HepG2 (cell line): ENCODE measurements around the gene BRSK2. TPM values are rescaled to one million over a fixed set of nuclear protein-coding genes. Genes with fewer than 3 reads are reported as not detected.

Source experiments
- BCLAF1 ChIP-seq: fragments of 450-650 bp; IDR thresholded peaks from 2 replicates; pipeline ENCODE4 v1.6.1; 2017; ENCODE audit warnings: mild to moderate bottlenecking
- CREM ChIP-seq, 2 experiments: sonication (generic) in 1 of 2; formaldehyde crosslinking in 1 of 2; IDR thresholded peaks; 2 replicates each; pipeline versions ENCODE4 v1.4.0 to v1.6.1; 2016 to 2020; ENCODE audit warnings: antibody characterized with exemption in 1 of 2, mild to moderate bottlenecking in 1 of 2, missing genetic modification reagents in 1 of 2
- DBP ChIP-seq: sonication (generic); formaldehyde crosslinking; IDR thresholded peaks from 2 replicates; pipeline ENCODE4 v1.4.0; 2020; ENCODE audit warnings: missing genetic modification reagents; ENCODE audit errors: not compliant biosample characterization
- DMTF1 ChIP-seq: sonication (generic); formaldehyde crosslinking; IDR thresholded peaks from 2 replicates; pipeline ENCODE4 v1.4.0; 2020; ENCODE audit warnings: mild to moderate bottlenecking, missing genetic modification reagents
- DR1 ChIP-seq: sonication (generic); formaldehyde crosslinking; IDR thresholded peaks from 2 replicates; pipeline ENCODE4 v1.8.0; 2021; ENCODE audit warnings: mild to moderate bottlenecking, missing genetic modification reagents, inconsistent platforms
- HES4 ChIP-seq: sonication (generic); formaldehyde crosslinking; IDR thresholded peaks from 2 replicates; pipeline ENCODE4 v1.9.0; 2021; ENCODE audit warnings: mild to moderate bottlenecking, missing genetic modification reagents, borderline replicate concordance
- JDP2 ChIP-seq: sonication (generic); formaldehyde crosslinking; IDR thresholded peaks from 2 replicates; pipeline ENCODE4 v1.8.1; 2022; ENCODE audit warnings: missing genetic modification reagents, borderline replicate concordance
- SCMH1 ChIP-seq: sonication (generic); formaldehyde crosslinking; IDR thresholded peaks from 2 replicates; pipeline ENCODE4 v1.9.0; 2021; ENCODE audit warnings: missing genetic modification reagents, mild to moderate bottlenecking, borderline replicate concordance
- ZBTB44 ChIP-seq: sonication (generic); formaldehyde crosslinking; IDR thresholded peaks from 2 replicates; pipeline ENCODE4 v1.4.0; 2020; ENCODE audit warnings: missing genetic modification reagents
- ZNF264 ChIP-seq: sonication (generic); formaldehyde crosslinking; IDR thresholded peaks from 2 replicates; pipeline ENCODE4 v1.4.0; 2020; ENCODE audit warnings: missing genetic modification reagents
- ZNF740 ChIP-seq: sonication (generic); formaldehyde crosslinking; IDR thresholded peaks from 2 replicates; pipeline ENCODE4 v1.4.0; 2020; ENCODE audit warnings: missing genetic modification reagents
- polyA plus RNA-seq, 8 experiments: library from polyadenylated mRNA; depleted of rRNA in 3 of 8; stranded (reverse) in 7 of 8; unstranded in 1 of 8; fragments of >200 nt; fragmentation: Illumina TruSeq in 4 of 8; extraction: Trizol in 4 of 8; gene quantifications; 2 replicates each; pipeline versions ENCODE4 v1.2.1 to v1.2.3, GENCODE V29; 2011 to 2016; ENCODE audit warnings: low read depth in 4 of 8, missing spikeins in 1 of 8, mixed read lengths in 1 of 8; ENCODE audit not compliant: insufficient read depth in 1 of 8
- total RNA-seq, 5 experiments: library from RNA; depleted of rRNA; stranded (reverse); fragments of >200 nt; fragmentation: Illumina TruSeq; extraction: Trizol; gene quantifications; 2 replicates each; pipeline ENCODE4 v1.2.3, GENCODE V29; 2016; ENCODE audit warnings: low read depth in 1 of 5

The BRSK2 gene
- total and polyA plus RNA-seq, 2 of the 13 experiments (the other 11 are each of a cell fraction or from before 2014, with no cell fraction given) = 0.74 to 1.1 TPM

- TF ChIP-seq DBP (CRISPR knock-in tag) (no peak), ZNF740 (CRISPR knock-in tag) (no peak), JDP2 (CRISPR knock-in tag) (no peak; the same call in 1 of the 2 replicates), ZNF264 (CRISPR knock-in tag) (no peak), ZBTB44 (CRISPR knock-in tag) (peak; percentile 72; the same call in 1 of the 2 replicates), DMTF1 (CRISPR knock-in tag) (no peak), CREM (IDR thresholded peaks at IDR 0.05) (no peak), CREM (CRISPR knock-in tag; IDR thresholded peaks at IDR 0.05) (no peak), BCLAF1 (no peak), DR1 (CRISPR knock-in tag) (no peak), SCMH1 (no peak), HES4 (CRISPR knock-in tag) (peak; percentile 92)
Observed at GRCh38 chr11:1401656-1402221, 12.0 kb downstream of the BRSK2 start (continued).
